ENCODE results near the gene SLC46A1. TPM values are rescaled to one million over a fixed set of nuclear protein-coding genes. Genes with fewer than 3 reads are reported as not detected.

The SLC46A1 gene
- total and polyA plus RNA-seq, 2 of the 13 experiments (the other 11 are each of a cell fraction or from before 2014, with no cell fraction given), result 19.6 to 22.6 TPM

DNA sequence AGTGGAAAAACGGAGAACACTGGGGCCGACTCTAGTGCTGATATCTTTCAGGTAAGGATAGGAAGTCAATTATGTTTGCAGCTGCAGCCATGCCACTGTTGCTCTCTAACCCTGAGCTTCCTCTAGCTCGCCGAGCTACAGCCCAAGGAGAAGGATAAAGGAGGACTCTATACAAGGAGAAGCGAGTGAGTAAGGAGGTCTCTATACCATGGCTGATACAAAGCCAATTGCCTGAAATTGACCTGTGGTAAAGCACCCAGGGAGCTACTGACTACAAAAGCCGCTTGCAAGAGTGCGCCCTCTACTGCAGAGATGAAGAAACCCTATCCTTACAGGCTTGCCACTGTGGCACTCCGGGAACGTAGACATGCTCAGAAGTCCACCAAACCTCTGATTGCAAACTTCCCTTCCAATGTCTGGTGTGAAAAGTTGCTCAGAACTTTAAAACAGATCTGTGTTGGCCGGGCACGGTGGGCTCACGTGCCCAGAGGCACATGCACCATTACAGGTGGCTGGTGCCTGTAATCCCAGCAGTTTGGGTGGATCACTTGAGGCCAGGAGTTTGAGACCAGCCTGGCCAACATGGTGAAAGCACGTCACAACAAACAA, 10.8 kb upstream of the SLC46A1 start (continued):
- TF ChIP-seq MYC (CRISPR knock-in tag; IDR thresholded peaks at IDR 0.05; ENCODE audit: borderline replicate concordance) (0 out of 2 replicates have a peak, but pooled peaks have one; percentile 24), YY1 (IDR thresholded peaks at IDR 0.05; ENCODE audit: insufficient read depth, insufficient replicate concordance, low read depth, low read length) (no peak), GZF1 (CRISPR knock-in tag; IDR thresholded peaks at IDR 0.05) (0 out of 2 replicates have a peak, but pooled peaks have one; percentile 37), ZBTB20 (CRISPR knock-in tag; IDR thresholded peaks at IDR 0.05; ENCODE audit: borderline replicate concordance, low read depth) (peak; percentile 41; the same call in 1 of the 2 replicates), TRAFD1 (CRISPR knock-in tag; IDR thresholded peaks at IDR 0.05; ENCODE audit: borderline replicate concordance) (0 out of 2 replicates have a peak, but pooled peaks have one; percentile 39), ZSCAN25 (CRISPR knock-in tag; IDR thresholded peaks at IDR 0.05) (0 out of 2 replicates have a peak, but pooled peaks have one; percentile 31), MED1 (CRISPR knock-in tag; IDR thresholded peaks at IDR 0.05) (peak; percentile 51)
- TF ChIP-seq, protein P1, sequence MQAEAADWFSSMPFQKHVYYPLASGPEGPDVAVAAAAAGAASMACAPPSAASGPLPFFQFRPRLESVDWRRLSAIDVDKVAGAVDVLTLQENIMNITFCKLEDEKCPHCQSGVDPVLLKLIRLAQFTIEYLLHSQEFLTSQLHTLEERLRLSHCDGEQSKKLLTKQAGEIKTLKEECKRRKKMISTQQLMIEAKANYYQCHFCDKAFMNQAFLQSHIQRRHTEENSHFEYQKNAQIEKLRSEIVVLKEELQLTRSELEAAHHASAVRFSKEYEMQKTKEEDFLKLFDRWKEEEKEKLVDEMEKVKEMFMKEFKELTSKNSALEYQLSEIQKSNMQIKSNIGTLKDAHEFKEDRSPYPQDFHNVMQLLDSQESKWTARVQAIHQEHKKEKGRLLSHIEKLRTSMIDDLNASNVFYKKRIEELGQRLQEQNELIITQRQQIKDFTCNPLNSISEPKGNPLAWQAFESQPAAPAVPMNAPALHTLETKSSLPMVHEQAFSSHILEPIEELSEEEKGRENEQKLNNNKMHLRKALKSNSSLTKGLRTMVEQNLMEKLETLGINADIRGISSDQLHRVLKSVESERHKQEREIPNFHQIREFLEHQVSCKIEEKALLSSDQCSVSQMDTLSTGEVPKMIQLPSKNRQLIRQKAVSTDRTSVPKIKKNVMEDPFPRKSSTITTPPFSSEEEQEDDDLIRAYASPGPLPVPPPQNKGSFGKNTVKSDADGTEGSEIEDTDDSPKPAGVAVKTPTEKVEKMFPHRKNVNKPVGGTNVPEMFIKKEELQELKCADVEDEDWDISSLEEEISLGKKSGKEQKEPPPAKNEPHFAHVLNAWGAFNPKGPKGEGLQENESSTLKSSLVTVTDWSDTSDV (CRISPR knock-in tag; IDR thresholded peaks at IDR 0.05), result no peak
- TF ChIP-seq, protein P2, sequence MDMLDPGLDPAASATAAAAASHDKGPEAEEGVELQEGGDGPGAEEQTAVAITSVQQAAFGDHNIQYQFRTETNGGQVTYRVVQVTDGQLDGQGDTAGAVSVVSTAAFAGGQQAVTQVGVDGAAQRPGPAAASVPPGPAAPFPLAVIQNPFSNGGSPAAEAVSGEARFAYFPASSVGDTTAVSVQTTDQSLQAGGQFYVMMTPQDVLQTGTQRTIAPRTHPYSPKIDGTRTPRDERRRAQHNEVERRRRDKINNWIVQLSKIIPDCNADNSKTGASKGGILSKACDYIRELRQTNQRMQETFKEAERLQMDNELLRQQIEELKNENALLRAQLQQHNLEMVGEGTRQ (IDR thresholded peaks at IDR 0.05; ENCODE audit: low read depth, low read length), result 0 out of 2 replicates have a peak, but pooled peaks have one; percentile 4
- TF ChIP-seq, protein P2 (CRISPR knock-in tag; IDR thresholded peaks at IDR 0.05; ENCODE audit: borderline replicate concordance), result no peak
